Nephron progenitor cell (in vitro differentiated cells): ENCODE data around the gene SLC34A1.

Experiments used
- DNase-seq: peaks from one replicate; pipeline ENCODE4 v3.0.0; 2021
- H3K27ac Mint-ChIP-seq: 2 replicates; pipeline ENCODE4 v1.8.0; 2021; ENCODE audit warnings: mild to moderate bottlenecking, moderate library complexity, mixed read lengths
- H3K27me3 Mint-ChIP-seq: 2 replicates; pipeline ENCODE4 v1.8.0; 2021; ENCODE audit warnings: mild to moderate bottlenecking, low read depth, mixed read lengths; ENCODE audit not compliant: poor library complexity
- H3K36me3 Mint-ChIP-seq: 2 replicates; pipeline ENCODE4 v1.8.0; 2021; ENCODE audit warnings: low read depth, mixed read lengths
- H3K4me1 Mint-ChIP-seq: 2 replicates; pipeline ENCODE4 v1.8.0; 2021; ENCODE audit warnings: mixed read lengths
- H3K4me3 Mint-ChIP-seq: 2 replicates; pipeline ENCODE4 v1.8.0; 2021; ENCODE audit warnings: mild to moderate bottlenecking, moderate library complexity, mixed read lengths
- H3K9me3 Mint-ChIP-seq: 2 replicates; pipeline ENCODE4 v1.8.0; 2021; ENCODE audit warnings: mild to moderate bottlenecking, moderate library complexity, mixed read lengths
- CTCF ChIP-seq: fragments of 200-600 bp; sonication (generic); IDR thresholded peaks from 2 replicates; pipeline ENCODE4 v1.5.0; 2021; ENCODE audit warnings: antibody characterized with exemption

The SLC34A1 gene

GRCh38 chr5:177361418-177362291, 22.6 kb upstream of the SLC34A1 start:
- no peak for DNase-seq
- H3K9me3 Mint-ChIP-seq, result no peaks in the 10 kb centered on the region
- peaks cover 24% of the 10 kb centered on the region for H3K27me3 Mint-ChIP-seq
- peak overlapping the region; percentile 74 for H3K4me3 Mint-ChIP-seq
- no peaks in the 10 kb centered on the region for H3K36me3 Mint-ChIP-seq
- TF ChIP-seq CTCF, result no peak
- H3K4me1 Mint-ChIP-seq, result peaks cover 46% of the 10 kb centered on the region
- H3K27ac Mint-ChIP-seq, result no peak overlapping the region

GRCh38 chr5:177362292-177362609, 22.0 kb upstream of the SLC34A1 start:
- DNase-seq, result no peak
- TF ChIP-seq CTCF, result no peak
- H3K36me3 Mint-ChIP-seq, result no peaks in the 10 kb centered on the region

GRCh38 chr5:177362610-177363507, 21.4 kb upstream of the SLC34A1 start:
- Mint-ChIP-seq H3K4me1 (peaks cover 42% of the 10 kb centered on the region), H3K36me3 (no peaks in the 10 kb centered on the region), H3K27ac (no peak overlapping the region), H3K4me3 (peak overlapping the region; percentile 74), H3K9me3 (no peaks in the 10 kb centered on the region), H3K27me3 (peaks cover 18% of the 10 kb centered on the region)
- DNase-seq, result peak; percentile 81
- TF ChIP-seq CTCF, result no peak

More at GRCh38 chr5:177362292-177362609, 22.0 kb upstream of the SLC34A1 start:
- H3K27ac Mint-ChIP-seq, result no peak overlapping the region
- H3K27me3 Mint-ChIP-seq, result peaks cover 23% of the 10 kb centered on the region
- H3K4me3 Mint-ChIP-seq, result peak overlapping the region; percentile 74
- peaks cover 47% of the 10 kb centered on the region for H3K4me1 Mint-ChIP-seq
- no peaks in the 10 kb centered on the region for H3K9me3 Mint-ChIP-seq

- DNase-seq, result no peak
- H3K9me3 Mint-ChIP-seq, result no peaks in the 10 kb centered on the region
- H3K4me1 Mint-ChIP-seq, result peaks cover 47% of the 10 kb centered on the region
- TF ChIP-seq CTCF, result no peak
- H3K27ac Mint-ChIP-seq, result no peak overlapping the region
- H3K4me3 Mint-ChIP-seq, result peak overlapping the region; percentile 74
- H3K27me3 Mint-ChIP-seq, result peaks cover 18% of the 10 kb centered on the region
- H3K36me3 Mint-ChIP-seq, result no peaks in the 10 kb centered on the region
Measured at GRCh38 chr5:177363565-177363964, 20.7 kb upstream of the SLC34A1 start.

- TF ChIP-seq CTCF, result no peak
- H3K4me3 Mint-ChIP-seq, result peak overlapping the region; percentile 28
- peaks cover 54% of the 10 kb centered on the region for H3K4me1 Mint-ChIP-seq
- no peak for DNase-seq
- no peak overlapping the region for H3K27ac Mint-ChIP-seq
- peaks cover 22% of the 10 kb centered on the region for H3K27me3 Mint-ChIP-seq
- H3K36me3 Mint-ChIP-seq, result no peaks in the 10 kb centered on the region
- H3K9me3 Mint-ChIP-seq, result no peaks in the 10 kb centered on the region
Measured at GRCh38 chr5:177364159-177364962, 19.9 kb upstream of the SLC34A1 start.
